Cardiac septum (tissue), 1 donor: ENCODE measurements around the gene LRRC8D. TPM values are rescaled to one million over a fixed set of nuclear protein-coding genes. Genes with fewer than 3 reads are reported as not detected.
"Not testable (repeated sequence)": the region's sequence is repeated elsewhere in the genome, so short reads cannot be mapped to it uniquely, and the experiment has no call there.

Source experiments
- DNase-seq: peaks from one replicate; pipeline ENCODE4 v3.0.0-alpha.2; 2020; ENCODE audit warnings: low spot score
- intact Hi-C: fragments of 100-400 bp; cut with DNase I; formaldehyde crosslinking; loops from one replicate; pipeline ENCODE4 v1.14.0; 2022
- total RNA-seq: library from RNA; stranded (reverse); fragmentation: NEBNext Ultra II Directional; extraction: Animal tissue kit (Norgen Biotek cat#: 25700); gene quantifications from one replicate; pipeline ENCODE4 v1.2.1, GENCODE V29; 2021
- donor health status: DM: no; HTN: no; CAD: no.

Gene LRRC8D
- total RNA-seq, 1 donor from 2014 or later: 3.4 TPM

DNA sequence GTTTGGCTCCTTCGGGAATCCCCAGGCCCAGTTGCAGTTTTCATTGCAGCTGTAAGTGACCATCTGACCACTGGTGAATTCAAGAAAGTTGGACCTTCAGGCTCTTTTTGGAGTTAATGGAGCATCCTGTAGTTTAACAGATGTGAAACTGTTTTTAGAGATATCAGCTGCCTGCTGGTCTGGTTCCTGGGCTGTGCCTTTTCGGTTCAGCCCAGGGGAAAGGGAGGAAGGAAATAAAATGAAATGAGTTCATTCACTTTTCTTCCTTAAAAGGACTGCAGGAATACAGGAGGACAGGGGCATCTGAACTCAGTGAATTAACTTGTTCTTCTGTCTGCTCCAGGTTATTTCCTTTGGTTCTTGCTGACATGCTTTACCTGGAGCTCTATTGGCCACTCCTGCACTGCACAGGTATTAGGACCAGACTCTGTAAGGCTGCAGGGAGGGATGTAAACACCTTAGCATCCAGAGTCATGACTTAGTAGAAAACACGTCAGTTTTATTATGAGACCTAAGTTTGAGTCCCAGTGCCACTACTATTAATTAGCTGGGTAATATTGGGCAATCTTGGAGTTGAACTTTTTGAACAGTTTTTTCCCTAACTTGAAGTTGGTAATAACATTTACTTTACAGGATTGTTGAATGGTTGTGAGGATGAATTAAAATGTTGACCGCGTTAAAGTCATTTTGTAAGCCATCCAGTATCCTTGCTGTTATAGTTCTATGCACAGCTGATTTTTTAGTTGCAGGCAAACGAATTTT is 83.6 kb downstream of the LRRC8D start:
- intact Hi-C loops: no loop called here
- DNase-seq: no peak

DNA sequence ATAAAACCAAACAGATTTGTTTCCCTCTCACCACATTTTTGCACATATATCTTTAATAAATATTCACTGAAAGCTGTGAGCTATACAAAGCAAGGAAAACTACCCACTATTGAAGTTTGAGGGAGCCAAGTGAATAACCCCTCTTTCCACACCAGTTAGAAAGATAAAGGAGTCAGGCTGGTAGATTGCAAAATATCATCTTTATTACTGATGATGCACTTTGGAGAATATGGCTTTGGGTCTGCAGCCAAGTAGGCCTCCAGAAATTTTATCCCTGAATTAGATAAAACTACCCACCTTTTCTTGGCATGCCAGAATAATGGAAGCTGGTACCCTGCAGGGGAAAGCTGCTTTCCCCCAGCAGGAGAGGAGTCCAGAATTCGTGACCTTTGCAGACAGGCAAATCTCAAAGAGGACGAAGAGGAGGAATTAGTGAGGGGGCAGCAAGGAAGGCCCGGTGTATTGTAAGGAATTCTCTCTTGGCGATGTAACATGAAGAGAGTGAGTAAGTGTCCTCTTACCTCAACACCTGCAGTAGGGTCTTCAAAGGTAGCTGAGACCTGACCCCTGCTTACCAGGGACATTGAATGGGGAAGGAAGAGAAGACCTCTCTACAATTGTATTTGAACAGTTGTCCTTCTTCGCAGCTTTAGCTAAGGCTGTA is 84.7 kb downstream of the LRRC8D start:
- intact Hi-C loops: loop anchor here (5.0 kb wide), 1 partner anchor 63 kb away; no protein-coding TSS in a partner anchor
- no peak for DNase-seq

DNA sequence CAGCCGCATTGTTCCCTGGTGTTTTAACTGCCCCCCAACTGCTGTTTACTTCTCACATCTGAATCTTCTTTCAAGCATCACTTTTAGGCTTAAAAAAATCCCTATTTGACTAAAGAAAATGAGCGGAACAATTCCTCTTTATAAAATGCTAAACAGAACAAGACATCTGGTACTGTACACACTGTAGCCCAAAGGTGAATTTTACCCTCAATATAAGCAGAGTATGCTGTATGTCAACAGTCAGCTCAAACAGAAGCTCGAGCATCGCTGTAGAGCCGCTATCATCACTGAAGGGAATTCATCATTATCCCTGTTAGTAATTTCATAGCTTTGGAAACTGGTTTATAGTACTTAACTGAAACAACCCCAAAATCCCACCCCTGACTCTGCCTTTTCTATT is 85.3 kb downstream of the LRRC8D start:
- intact Hi-C loops: loop anchor here (5.0 kb wide), 1 partner anchor 64 kb away; no protein-coding TSS in a partner anchor
- DNase-seq: no peak

DNA sequence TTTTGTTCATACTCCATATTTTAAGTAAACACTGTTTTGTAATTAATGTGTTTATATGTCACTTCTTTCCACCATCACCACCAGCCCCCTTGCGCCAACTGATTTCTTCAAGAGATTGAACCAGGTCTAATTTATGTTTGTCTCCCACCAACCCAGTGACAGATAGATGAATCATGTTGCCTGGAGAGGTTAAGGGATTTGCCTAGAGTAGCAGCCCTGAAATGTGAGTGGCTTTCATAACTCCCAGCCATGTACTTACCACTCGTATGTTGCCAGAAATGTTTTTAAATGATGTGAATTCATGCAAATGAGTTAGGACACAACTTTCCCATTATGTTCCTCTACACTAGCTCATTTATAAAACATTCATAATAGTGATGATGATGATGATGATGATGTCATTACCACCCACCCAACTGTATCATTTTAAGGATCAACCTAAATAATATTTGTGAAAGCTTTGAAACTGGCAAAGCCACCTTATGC is 86.9 kb downstream of the LRRC8D start:
- intact Hi-C loops: loop anchor here (5.0 kb wide), 1 partner anchor 65 kb away; no protein-coding TSS in a partner anchor
- no peak for DNase-seq

DNA sequence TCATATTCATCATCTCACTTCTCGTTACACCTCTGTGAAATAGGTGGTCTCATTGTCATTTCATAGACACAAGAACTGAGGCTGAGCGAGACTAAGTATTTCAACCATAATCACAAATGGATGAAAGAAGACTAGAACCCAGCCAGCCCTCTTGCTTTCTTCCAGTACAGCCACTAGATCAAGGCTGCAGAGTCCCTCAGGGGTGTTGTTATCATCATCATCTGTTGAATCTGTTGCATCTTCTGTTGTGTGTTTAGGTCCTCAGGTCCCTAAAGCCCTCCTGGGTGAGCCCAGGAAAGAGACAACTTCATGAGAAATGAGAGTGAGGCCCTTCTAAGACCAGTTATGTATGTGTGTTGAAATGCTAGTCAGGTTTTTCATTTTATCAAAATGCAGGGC is 87.4 kb downstream of the LRRC8D start:
- intact Hi-C loops: loop anchor here (5.0 kb wide), 1 partner anchor 66 kb away; no protein-coding TSS in a partner anchor
- no peak for DNase-seq

DNA sequence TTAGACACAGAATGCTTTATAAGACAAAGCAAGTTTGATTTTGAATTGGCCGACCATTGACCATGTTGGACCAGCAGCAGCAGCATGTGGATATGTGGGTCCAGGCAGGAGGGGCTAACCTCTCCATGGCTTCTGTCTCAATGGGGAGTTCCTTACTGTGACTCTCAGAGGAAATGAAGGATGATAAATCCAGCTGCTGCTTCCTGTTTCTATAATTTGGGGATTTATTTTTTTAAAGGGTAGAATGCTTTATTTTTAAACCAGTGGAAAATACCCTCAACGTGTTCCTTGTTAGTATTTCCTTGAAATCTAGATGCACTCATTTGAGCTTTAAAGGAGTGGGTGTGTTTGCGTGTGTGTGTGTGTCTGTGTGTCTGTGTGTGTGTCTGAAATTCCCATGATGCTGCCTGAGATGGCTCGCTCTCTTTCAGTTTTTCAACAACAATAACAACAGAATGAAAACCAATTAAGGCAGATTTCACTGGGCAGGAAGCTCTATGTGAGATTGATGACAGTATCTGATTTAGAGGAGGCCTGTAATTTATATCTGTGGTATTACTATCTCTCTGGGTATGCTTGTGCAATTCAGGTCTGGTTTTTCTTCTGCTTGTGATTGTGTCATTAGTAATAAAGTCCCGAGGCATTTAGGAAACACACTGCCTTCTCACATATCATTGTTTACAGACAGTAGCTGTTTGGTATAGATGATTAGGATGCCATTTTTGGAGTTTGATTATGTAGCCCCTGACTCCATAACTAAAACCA is 88.0 kb downstream of the LRRC8D start:
- DNase-seq: no peak
- intact Hi-C loops: loop anchor here (5.0 kb wide), 1 partner anchor 67 kb away; no protein-coding TSS in a partner anchor

DNA sequence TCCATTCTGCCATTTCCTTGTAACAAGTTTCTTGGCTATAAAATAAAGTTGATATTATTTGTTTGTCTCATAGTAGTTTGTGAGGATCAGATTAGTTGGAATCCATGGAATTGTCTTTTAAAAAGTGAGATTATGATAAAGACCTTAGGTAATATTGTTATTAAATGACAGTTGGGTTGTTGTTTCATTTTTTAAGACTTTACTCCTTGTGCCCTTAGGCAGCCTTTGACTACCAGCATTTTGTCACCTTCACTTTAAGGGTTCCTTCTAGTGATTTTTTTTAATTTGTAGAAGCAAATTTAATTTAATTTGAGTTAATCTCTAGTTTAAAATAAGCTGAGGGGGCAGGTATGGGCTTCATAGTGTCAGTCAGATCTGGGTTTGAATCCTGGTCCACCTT is 89.4 kb downstream of the LRRC8D start:
- intact Hi-C loops: no loop called here
- no peak for DNase-seq

DNA sequence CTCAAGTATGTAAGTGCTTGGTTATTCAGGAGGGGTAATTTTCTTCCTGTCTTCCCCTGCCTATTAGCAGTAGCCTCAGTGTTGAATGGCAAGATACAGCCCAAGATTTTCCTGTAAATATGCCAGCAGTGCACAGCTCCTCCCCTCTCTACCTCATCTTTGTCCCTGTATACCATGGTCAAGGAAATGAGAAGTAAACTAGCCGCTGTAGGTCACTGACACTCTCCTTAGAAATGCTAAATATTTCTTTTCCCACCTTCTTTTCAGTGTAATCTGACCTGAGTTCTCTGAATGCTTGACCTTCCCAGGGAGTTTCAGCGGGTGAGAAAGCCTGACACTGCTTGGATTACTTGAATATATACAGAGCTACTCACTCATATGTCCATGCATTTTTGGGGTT is 89.9 kb downstream of the LRRC8D start:
- intact Hi-C loops: no loop called here
- no peak for DNase-seq

DNA sequence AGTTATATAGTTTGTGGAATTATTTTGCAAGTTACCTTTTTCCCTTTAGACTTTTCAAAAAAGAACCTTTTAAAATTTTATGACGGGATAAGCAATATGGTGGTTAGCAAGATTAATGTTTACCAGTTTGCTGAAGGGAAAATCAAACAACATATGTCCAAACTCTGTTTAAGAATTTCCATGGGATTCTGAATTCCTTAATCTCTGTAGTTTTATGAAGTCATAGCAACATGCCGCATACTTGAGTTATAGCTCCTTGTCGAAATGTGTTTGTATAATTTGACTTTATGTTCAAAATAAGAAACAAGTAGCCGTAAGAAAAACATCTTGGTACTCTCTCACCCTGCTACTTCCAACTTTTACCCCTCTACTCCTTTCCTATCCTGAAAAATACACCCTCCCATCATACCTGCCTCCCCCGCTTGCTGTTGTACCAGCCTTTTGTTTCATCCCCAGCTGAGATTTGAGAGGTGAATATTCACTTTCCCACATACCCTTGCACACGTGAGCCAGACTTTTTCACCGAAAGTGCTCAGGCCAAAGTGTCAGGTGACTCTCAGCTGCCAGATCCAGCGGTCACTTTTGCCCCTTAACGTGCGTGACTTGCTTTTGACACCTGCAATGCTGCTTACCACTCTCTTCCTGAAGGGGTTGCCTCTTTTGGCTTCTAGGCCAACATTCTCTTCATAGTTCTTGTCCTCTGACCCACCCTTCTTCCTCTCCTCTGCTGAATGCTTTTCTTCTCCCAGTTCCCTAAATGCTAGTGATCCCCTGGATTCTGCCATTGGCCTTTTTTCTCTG is 90.6 kb downstream of the LRRC8D start:
- intact Hi-C loops: no loop called here
- DNase-seq: no peak

DNA sequence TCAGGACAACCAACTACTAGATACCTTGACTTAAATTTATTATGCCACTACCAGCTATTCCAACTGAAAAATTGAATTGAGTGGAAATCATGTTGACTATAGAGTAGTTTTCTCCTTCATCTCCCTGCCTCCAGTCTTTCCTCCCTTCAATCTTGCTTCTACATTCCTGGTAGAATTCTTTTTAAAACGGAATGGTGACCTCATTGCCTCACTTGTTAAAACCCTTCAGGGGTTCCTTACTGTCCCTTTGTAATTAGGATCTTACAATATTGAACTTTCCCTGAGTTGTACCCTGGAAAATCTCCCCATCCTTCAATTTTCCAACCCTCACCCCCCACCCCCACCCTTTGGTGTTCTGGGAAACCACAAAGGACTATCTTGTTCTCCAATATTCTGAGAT is 91.2 kb downstream of the LRRC8D start:
- intact Hi-C loops: no loop called here
- no peak for DNase-seq

DNA sequence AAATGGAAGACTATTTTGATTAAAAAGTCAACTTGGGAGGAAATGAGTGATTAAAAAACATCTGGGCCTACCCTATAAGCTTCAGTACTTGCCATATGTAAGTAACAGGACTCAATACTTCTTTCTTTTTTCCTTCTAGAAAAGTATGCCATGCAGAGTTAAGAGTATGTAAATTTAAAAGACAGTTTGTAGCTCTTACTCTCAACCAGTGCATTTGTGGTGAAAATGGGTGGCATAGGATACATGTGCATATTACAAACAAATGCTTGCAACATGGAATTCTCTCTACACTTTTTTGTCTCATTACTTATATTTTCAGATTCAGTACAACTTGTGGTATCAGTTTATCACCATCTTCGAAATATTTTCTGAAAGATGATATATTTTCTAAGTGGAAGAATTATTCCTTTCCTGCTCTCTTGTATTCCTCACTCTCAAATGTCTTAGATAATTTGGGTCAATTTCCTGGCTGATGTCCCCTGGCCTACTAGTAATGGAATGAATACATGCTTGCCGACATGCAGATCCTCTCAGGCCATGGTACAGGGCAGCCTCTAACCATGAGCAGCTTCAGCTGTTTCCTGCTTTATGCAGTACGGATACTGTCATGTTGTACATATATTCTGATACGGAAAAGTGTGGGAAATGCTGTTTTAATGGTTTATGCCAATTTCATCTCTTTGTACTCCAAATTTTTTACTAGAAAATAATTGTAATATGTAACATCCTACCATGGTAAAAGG is 92.7 kb downstream of the LRRC8D start:
- intact Hi-C loops: no loop called here
- no peak for DNase-seq

DNA sequence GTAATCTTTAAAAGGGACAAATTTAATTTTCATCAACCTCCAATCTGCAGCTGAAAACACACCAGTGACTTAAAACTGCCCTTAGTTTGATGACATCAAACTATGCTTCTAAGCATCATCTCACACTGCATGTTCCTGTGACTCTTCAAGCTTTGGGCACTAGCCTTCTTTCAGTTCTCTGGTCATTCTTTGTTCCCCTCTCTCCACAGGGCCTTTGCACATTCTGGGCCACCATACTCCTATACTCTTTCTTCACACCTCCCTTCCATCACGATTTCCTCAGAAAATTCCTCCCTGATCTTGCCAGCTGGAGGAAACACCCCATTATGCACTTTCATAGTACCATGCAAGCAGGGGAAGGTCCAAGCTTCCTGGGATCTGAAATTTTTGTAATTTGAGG is 96.5 kb downstream of the LRRC8D start:
- intact Hi-C loops: no loop called here
- DNase-seq: no peak

DNA sequence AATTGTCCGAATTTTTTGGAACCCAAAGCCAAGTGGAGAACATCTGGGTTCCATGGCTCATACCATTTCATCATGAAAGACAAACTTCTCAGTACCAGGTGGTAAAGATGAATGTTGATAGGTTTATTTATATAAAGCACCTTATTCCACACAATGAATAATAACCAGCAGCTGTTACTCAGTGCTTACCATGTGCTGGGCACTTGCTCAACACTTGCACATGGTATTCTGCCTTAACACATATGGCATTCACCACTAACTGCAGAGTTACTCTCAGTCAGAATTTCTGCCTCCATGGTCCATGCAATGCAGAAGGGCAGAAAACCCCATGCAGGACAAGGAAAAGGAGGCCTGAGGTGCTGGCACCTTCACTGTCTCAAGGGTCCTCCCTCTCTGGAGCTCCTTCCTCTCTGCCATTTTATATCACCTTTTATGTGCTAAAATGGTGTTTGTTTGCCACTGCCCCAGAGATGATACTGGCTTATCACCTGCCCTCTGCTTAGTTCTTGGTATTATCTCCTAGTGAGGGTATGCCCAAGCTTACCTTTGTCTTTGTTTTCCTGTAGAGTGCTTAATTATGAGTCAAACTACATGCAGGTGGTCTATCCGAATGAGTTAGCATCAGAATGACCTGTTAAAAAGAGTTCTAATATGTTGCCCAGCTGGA is 97.4 kb downstream of the LRRC8D start:
- intact Hi-C loops: no loop called here
- DNase-seq: no peak

DNA sequence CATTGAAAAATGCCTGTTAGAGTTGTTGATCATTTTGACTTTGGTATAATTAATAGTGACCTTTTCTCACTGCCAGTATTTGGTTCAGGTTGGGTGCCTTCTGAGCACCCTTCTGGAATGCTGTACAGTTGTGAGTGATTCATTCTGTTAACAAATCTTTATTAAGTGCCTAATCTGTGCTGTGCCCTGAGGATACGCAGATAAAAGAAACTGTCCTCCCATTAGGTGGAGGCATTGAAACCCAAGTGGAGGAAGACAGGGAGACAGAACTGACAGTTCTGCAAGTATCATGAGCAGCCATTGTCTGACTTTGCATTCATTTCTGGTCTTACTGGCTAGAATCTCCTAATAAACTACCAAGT is 97.9 kb downstream of the LRRC8D start:
- intact Hi-C loops: no loop called here
- no peak for DNase-seq

DNA sequence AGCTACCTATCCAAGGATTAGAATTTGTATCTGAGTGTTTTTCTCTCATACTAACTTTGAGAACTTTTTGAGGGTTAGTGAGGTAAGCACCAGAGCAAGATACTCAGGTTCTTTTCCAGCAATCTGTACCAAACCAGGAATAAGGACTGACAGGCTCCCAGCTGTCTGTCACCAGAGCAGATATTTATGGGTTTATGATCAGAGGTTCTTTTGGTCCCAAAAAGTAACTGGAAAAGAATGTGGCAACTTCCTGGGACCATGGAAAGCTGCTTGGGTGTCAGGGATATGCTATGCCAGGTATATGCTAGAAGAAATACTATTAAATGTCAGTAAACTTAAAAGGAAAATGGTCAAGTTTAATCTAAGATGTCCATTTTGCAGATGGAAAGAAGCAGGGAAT is 98.3 kb downstream of the LRRC8D start:
- intact Hi-C loops: no loop called here
- DNase-seq: no peak

DNA sequence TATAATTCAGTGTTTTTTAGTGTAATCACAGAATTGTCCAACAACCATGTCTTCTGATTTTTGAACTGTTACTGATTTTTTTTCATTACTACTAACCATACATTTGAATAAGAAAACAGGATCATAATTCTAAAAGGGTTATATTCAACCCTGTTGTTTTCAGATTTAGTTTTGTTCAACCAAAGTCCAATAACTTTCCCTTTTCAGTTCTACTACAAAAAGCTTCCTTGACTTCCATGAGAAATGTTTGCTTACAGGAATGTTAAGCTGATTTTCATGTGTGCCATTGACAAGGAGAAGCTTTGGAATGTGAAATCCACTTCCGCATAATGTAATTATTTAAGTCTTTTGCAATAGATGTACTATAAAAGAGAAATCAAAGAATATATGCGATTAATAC is 102.1 kb downstream of the LRRC8D start:
- DNase-seq: no peak
- intact Hi-C loops: no loop called here

DNA sequence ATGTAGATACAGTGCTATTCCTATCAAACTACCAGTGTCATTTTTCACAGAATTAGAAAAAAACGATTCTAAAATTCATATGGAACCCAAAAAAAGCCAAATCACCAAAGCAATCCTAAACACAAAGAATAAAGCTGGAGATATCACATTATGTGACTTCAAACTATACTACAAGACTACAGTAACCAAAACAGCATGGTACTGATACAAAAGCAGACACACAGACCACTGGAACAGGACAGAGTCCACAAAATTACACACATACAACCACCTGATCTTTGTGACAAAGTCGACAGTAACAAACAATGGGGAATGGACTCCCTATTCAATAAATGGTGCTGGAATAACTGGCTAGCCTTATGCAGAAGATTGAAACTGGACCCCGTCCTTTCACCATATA is 102.7 kb downstream of the LRRC8D start:
- intact Hi-C loops: no loop called here
- DNase-seq: no peak

DNA sequence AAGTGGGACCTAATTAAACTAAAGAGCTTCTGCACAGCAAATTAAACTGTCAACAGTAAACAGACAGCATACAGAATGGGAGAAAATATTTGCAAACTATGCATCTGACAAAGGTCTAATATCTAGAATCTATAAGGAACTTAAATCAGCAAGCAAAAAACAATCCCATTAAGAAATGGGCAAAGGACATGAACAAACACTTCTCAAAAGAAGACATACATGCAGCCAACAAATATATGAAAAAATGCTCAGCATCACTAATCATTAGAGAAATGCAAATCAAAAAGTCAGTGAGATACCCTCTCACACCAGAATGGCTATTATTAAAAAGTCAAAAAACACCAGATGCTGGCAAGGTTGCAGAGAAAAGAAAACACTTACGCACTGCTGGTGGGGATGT is 103.2 kb downstream of the LRRC8D start:
- intact Hi-C loops, DNase-seq: not testable (repeated sequence)
